AG08396 (cell line): ENCODE data around the gene TIPARP.
A peak's percentile ranks its signal among the peaks of the same experiment; 100 is the strongest.

Experiments used
- DNase-seq: peaks from one replicate; pipeline ENCODE4 v3.0.0; 2012; ENCODE audit warnings: low spot score, mixed read lengths

Gene TIPARP

GRCh38 chr3:156676768-156677479 lies 2.5 kb downstream of the TIPARP start:
- DNase-seq = no peak

GRCh38 chr3:156677536-156677935 lies 3.1 kb downstream of the TIPARP start:
- DNase-seq = no peak

- no peak for DNase-seq
Observed at GRCh38 chr3:156678197-156678596, 3.8 kb downstream of the TIPARP start.

DNA sequence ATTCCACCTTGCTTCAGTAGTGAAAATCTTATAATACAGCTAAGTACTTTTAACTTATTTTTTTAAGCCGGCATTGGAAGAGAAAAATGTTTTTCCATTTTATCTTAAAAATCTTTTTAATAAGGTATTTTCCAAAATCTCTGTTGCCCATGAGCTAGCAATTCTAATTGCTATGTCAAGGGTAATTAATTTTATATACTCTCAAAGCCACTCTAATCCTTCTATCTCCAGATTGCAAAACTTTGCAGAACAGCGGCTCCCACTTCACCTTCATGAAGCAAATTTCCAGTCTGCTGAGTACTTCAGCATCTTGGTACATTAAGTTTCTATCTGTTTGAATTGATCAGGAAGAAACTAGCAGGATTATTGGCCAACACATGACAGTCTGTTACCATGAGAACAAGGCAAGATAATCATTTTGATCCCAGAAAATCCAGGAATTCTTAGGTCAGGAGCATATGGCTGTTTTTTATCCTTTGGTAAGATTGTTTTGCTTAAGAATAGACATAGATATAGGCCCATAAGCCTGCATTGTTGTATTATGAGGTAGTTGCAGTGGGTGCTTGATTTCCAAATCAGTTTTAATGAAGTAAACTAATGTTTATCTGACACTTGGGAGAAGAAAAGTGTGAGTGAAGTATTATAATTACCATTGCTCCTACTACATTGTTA lies 6.0 kb downstream of the TIPARP start:
- no peak for DNase-seq

GRCh38 chr3:156681002-156681401 lies 6.6 kb downstream of the TIPARP start:
- peak; percentile 62 for DNase-seq

- no peak for DNase-seq
Observed at GRCh38 chr3:156682501-156682900, 8.1 kb downstream of the TIPARP start.

DNA sequence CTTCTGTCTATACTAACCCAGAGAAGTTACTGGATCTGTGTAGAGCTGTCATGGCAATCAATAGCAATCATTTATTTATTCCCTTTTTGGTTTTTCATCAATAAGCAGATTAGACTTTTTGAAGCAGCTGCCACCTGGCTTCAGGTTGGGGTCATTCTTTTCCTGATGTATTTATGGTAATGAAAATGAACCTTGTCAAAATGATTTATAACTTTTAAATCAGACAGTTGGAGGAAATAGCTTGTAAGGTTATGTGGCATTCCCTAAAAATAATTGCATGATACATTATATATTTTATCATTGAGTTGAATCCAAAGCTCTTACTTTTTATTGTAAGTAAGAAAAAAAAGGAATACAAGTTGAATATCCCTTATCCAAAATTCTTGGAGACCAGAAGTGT lies 8.6 kb downstream of the TIPARP start:
- DNase-seq = no peak

- no peak for DNase-seq
Observed at GRCh38 chr3:156685198-156685597, 10.8 kb downstream of the TIPARP start.

GRCh38 chr3:156685752-156686151 lies 11.4 kb downstream of the TIPARP start:
- DNase-seq = no peak

DNA sequence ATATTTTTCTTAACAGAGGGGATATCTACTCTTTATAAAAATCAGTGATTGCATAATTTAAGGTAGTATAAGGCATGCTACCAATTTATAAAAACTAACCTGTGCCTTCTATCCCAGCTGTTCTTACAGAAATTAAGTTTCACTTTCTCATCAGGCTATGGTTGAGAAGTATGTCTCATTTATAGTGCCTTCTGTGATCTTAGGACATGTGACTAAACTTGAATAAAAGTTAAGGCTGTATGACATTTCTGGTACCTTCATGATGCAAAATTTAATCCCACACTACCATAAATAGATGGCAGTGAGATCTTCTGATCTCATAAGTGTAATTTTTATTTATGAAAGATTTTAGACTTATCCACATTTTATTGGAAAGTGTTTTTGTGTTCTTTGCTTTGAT lies 12.6 kb downstream of the TIPARP start:
- no peak for DNase-seq

- DNase-seq = no peak
Observed at GRCh38 chr3:156688632-156689452, 14.5 kb downstream of the TIPARP start.

- no peak for DNase-seq
Observed at GRCh38 chr3:156689608-156690007, 15.2 kb downstream of the TIPARP start.

- no peak for DNase-seq
Observed at GRCh38 chr3:156691920-156692319, 17.5 kb downstream of the TIPARP start.

GRCh38 chr3:156693166-156693565 lies 18.8 kb downstream of the TIPARP start:
- no peak for DNase-seq

DNA sequence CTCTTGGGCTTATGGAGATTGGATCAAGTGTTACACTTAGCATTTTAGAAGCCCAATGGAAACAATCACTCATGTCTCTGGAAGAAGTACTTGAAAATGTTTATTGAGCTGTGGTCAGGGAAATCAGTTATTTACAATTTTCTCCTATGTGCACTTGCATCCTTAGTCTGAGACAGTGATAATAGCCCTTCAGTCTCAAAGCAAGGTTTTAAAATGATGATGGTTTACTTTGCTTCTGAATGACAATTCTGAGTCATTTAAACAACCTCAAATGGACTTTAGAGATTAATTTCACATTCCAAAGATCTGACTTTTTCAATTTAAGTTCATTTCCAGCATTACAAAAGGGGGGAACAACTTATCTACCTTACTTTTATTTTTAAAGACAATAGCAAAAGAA lies 20.1 kb downstream of the TIPARP start:
- DNase-seq = no peak

GRCh38 chr3:156702367-156702766 lies 28.0 kb downstream of the TIPARP start:
- DNase-seq = no peak

GRCh38 chr3:156704370-156705036 lies 30.1 kb downstream of the TIPARP start:
- no peak for DNase-seq

GRCh38 chr3:156705761-156706616 lies 31.6 kb downstream of the TIPARP start:
- no peak for DNase-seq

DNA sequence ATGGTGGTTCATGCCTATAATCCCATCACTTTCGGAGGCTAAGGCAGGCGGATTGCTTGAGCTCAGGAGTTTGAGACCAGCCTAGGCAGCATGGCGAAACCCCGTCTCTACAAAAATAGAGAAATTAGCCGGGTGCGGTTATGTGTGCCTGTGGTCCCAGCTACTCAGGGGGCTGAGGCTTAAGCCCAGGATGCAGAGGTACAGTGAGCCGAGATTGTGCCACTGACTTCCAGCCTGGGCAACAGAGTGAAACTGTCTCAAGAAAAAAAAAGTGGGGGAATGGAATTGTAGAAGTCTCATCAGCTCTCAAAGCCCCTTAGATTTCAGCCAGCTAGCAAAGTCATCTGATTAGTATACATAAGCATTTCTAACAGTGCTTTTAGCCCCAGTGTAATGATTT lies 33.2 kb downstream of the TIPARP start:
- no peak for DNase-seq

DNA sequence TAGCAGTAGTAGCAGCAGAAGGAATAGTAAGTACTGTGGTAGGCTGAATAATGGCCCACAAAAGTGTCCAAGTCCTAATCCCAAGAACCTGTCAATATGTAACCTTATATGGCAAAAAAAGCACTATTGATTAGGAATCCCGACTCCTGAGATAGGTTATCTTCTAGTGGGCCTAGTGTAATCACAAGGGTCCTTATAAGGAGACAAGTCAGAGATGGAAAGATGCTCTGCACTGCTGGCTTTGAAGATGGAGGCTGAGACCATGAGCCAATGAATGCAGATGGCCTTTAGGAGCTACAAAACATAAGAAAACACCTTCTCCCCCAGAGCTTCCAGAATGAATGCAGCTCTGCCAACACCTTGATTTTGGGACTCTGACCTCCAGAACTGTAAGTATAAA lies 36.0 kb downstream of the TIPARP start:
- no peak for DNase-seq

DNA sequence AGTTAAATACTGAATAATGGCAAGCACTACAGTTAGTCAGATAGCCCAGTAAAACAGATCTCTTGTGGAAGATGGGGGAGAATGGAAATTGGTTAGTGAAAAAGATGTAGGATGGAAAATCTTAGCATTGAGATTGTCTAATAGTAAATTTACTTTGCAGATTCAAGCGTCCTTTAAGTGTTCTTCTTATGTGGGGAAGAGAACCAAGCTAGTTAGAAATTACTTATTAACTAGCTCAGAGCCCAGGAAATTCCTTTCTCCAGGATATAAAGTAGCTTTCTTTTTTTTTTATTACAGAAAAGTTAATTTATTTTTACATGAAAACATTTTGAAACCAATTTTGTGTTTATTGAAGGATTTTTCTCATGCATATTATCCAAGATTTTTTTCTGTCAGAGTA lies 36.7 kb downstream of the TIPARP start:
- no peak for DNase-seq
